HG03575 (cell line): ENCODE results near the gene PDF.

ENCODE experiments used
- ATAC-seq: cut with Tn5 transposase; IDR thresholded peaks from one replicate; pipeline ENCODE4 v1.9.1; 2021; ENCODE audit not compliant: unreplicated experiment, insufficient number of reproducible peaks, low FRiP score; ENCODE audit errors: extremely low read depth

Gene PDF

DNA sequence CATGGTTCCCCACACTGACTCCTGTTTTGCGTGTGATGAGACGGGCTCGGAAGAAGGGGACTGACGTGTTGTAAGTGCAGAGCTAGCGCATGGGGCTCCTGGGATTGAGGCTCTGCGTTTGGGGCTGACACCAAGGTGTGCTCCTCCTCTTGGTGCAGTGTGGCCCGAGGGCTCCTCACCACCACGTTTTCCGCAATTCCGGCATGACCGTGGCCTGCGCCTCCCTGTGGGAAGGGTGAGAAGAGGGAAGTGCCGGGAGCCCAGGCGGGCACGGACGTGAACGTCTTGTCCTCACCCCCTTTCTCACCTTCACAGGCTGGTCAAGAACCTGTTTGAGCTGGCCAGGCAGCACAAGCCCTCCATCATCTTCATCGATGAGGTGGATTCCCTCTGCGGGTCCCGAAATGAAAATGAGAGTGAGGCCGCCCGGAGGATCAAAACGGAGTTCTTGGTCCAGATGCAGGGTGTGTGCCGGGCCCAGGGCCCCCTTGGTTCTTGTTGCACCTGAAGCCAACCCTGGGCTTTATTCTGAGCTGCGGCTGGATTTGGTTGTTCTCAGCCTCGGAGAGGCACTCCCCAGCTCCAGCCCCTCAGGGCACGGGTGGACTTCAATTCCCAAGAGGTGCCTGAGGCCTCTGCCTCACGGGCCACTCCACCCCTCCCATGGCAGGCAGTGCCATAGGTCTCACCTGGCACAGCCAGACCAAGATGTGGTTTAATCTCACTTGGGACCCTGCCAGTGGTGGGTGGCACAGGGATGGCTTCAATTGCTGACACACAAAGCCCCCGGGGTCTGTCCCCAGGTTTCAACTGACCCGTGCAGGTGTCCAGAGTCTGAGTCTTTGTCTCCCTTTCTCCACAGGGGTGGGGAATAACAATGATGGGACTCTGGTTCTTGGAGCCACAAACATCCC lies 10.3 kb downstream of the PDF start:
- ATAC-seq = no peak

DNA sequence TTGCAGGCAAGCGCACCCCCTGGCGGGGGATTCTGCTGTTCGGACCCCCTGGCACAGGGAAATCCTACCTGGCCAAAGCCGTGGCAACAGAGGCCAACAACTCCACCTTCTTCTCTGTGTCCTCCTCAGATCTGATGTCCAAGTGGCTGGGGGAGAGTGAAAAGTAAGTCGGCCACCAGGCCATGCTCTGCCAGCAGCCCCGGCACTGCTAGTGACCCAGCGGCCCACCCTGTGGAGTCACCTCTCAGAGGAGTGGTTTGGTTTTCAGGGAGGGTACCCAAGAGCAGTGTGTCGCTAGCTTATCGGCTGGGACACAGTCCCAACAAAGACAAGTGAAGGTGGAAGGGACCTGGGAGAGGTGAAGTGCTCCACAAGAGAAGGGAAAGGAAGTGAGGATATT lies 11.0 kb downstream of the PDF start:
- ATAC-seq = no peak

DNA sequence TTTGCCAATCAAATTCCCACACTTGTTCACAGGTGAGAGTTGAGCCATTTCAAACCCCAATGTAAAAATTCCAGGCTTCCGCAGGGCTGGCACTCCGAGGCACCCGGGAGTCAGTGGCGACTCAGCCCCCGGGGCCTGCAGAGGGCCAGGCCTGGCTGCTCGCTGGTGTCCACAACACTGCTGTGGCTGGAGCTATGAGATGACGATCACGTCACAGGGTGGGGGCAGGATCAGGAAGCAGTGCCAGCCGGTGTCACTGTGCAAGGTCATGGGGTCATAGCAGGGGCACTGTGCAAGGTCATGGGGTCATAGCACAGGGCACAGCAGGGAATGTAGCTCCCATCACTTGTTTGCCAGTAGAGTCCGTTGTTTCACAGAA lies 11.5 kb downstream of the PDF start:
- no peak for ATAC-seq

DNA sequence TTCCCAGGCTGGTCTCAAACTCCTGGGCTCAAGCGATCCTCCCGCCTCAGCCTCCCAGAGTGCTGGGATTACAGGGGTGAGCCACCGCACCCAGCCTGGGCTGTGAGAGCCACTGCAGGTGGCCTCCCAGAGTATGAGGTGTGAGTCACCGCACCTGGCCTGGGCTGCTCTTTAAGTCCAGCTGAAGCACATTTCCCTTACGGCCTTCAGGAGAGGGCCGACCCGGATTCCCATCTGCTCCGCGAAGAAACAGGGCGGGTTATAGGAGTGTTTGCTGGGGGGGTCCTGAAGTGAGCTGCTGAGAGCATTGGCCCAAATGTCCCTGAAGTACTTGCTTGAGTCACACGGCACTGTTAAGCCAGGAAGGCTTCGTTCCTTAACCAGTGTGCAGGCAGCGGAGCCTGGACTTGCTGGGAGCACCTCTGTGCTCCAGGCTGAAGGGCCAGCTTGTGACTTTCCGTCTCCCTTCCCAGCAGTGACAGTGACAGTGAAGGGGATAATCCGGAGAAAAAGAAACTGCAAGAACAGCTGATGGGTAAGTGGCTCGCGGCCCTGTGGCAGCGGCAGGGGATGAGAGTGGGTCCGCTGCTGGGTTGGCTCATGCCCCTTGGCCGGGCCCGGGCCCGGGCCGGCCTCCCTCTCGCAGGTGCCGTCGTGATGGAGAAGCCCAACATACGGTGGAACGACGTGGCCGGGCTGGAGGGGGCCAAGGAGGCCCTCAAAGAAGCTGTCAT lies 12.0 kb downstream of the PDF start:
- no peak for ATAC-seq

DNA sequence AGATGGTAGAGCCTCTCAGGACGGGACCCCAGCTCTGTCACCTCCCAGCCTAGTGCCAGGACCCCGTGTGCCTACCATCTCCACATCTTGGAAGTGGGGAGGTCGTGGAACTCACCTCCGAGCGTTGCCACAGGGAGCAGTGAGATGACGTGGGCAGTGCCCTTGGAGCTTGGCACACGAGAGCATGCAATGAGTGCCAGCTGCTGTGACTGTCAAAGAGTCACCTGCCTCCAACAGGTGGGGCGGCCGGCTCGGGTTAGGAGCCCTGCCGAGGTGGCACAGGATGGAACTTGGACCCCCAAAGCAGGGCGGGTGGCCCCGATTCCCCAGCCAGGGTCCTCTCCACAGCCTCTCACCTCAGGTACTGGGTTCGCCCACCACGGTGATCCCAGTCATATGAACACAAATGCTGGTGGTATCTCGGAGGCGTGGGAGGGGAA lies 13.8 kb downstream of the PDF start:
- ATAC-seq = no peak

DNA sequence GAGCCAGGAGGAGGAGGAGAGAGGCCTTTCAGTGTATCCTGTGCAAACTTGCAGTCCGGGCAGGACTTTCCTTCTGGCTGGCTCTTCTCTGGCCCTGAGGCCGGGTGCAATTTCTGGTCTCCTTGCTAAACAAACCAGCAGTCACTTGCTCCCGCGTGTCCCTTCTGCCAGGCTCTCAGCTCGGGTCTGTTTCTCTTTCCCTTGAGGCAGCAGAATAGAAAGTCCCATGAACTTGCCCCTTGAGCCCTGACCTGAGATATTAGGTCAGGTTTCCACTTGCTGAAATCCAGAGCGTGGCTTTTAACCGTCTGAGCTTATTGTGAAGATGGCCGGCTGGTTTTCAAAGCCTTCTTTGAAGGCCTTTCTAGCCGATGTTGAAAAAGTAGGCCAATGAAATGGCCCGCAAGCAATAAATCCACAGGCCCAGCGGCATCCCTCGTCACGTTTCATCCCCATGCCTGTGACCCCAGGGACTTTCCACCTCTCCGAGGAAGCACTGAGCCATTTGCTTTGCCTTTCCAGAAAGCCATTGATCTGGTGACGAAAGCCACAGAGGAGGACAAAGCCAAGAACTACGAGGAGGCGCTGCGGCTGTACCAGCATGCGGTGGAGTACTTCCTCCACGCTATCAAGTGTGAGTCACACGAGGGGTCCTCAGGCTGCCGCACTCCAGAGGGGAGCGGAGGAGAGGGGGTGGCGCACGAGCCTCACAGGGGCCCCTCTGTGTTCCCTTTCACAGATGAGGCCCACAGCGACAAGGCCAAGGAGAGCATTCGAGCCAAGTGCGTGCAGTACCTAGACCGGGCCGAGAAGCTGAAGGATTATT lies 14.7 kb downstream of the PDF start:
- no peak for ATAC-seq

DNA sequence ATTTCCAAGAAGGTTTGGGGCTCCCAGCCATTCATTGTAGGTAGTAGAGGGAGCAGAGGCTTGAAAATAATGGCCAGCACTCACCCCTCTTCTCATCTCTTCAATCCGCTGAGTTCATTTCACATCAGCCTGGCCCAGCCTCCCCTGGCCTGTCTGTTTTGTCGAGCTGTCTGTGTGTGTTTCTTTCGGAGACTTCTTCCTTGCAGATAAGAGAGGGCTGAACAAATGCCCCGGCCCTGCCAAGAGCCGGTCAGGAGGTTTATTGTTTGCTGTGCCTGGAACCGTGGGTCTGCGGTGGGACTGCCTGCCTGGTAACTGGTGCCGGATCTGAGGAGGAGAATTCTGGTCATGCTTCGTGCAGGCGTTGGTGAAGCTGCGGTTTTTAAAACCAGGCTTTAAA lies 15.9 kb downstream of the PDF start:
- no peak for ATAC-seq

DNA sequence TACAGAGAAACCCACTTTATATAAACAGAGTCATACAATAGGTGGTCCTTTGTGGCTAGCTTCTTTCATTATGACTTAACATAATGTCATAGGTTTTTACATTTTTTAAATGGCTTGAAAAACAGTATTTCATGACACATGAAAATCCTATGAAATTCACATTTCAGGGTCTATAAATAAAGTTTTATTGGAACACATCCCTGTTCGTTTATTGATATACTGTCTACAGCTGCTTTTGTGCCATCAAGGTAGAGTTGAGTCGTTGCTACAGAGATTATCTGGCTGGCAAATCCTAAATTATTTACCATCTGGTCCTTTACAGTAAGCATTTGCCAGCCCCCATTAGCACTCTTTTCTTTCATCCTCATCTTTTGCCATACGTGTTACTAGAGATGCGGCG lies 16.9 kb downstream of the PDF start:
- ATAC-seq = no peak

DNA sequence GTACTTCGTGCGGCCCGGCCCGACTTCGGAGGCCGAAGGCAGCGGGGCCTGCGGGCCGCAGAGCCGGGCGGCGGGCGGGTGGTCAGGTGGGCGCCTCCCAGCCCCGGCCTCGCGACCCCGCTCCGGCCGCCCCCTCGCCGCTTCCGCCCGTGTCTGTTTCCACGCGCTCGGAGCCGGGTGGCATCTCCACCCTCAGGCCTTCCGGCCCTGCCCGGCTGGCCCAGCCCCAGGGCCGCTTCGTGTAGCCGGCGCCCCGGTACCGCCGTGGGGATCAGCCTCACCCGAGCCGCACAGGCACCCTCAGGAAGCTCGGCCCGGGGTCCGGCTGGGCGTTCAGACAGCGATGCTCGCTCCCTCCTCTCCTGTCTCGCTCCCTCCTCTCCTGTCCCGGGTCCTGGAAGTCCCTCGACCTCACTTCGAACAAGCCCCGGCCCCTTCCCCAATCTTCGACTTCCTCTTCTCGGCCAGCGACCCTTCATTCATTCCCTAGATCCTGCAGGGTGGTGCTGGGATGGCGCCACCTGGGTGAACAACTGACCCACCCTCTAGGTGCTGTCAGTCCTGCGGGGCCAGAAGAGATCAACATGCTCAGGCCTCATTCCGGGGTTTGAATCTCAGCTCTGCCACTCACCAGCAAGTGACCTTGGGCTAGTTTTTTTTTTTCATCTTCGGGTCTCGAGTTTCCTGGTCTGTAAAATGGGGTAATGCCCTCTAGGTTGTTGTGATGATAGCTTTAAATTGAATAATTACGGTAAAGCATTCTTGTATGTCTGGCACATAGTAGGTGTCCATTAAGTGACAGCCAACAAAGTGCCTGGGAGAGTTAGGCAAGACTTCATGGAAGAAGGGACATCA lies 18.6 kb downstream of the PDF start:
- peak; percentile 20 for ATAC-seq

DNA sequence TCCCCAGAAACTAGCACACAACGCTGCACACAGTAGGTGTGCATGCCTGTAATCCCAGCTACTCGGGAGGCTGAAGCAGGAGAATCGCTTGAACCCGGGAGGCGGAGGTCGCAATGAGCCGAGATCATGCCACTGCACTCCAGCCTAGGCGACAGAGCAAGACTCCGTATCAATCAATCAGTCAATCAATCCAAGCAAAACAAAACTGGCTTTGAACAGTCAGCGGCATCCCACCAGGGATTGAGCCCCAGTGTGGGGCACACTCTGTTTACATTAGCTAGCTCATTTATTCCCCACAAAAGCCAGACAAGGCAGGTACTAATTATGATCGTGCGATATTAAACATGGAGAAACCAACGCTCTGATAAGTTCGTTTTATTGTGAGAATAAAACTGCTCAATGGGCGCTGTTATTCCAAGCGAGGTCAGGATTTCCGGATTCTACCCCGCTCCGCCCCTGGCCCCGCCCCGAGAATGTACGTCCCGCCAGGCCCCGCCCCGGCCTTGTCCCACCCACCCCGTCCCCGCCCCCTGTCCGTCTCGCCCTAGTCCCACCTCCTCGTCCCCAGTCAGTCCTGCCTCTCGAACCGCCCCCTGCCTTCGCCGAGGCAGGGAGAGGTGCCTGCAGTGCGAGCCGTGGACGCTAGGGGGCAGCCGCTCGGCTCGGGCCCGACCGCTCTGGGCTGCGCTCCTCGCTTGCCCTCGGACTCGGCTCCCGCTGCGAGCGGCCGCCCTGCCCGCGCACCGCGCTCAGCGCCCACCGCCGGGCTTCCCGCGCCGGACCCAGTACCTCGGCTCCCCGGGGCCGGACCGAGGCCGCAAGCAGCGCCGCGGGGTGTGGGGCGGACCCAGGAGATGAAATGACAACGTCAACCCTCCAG lies 19.5 kb downstream of the PDF start, which contains the start of gene VPS4A:
TSS of gene VPS4A (plus strand) at position 698 of the 880 bp plus-strand sequence. CDS start at position 860, 162 bp downstream.
- peak; percentile 46 for ATAC-seq

DNA sequence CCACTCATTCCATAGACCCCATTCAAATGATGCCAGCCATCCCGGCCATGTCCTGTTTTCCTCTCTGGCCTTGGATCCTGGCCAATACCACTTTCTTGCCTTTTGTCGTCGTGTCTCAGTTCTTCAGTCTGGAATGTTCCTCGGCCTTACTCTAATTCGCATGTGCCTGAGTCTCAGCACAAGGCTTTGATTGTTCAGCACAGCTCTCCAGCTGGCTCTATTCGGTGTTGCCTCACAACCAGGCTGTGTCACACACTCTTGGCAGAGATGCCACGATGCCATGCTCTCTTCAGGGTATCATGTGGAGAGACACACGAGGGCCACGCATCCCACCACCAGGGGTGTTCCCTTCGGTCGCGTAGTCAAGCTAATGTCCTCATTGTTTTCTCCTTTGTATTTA lies 21.1 kb downstream of the PDF start:
- ATAC-seq = no peak

DNA sequence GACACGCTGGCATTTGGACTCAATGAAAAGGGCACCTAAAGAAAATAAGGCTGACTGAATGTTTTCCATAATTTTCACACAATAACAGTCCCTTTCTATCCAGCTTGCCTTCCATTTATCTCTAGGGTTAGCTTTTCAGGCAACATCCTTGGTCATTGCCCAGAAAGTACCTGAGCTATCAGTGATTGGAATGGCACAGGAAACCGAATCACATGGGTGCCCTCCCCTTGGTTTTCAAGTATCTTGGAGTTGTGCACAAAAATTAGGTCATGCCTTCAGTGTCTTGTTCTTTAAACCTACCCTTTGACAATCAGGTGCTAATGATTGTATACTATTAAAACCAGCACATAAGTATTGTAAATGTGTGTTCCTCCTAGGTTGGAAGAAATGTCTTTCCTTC lies 22.5 kb downstream of the PDF start:
- no peak for ATAC-seq

DNA sequence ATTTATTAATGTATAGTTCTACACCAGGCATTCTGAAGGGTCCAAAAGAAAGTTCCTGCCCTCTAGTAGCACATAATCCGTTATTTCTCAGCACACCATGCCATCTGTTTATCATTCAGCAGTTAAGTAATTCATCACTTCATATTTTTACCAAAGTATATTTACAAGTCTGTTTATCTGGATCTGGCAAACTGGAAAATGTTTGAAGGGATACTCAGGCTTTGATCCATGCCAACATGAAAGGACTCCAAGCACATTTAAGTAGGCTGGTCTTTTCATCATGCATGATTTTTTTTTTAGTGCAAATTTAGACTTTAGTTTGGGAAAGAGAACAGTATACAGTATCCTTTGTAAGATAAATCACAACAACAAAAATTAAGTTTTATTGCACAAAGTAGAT lies 23.3 kb downstream of the PDF start:
- ATAC-seq = no peak

DNA sequence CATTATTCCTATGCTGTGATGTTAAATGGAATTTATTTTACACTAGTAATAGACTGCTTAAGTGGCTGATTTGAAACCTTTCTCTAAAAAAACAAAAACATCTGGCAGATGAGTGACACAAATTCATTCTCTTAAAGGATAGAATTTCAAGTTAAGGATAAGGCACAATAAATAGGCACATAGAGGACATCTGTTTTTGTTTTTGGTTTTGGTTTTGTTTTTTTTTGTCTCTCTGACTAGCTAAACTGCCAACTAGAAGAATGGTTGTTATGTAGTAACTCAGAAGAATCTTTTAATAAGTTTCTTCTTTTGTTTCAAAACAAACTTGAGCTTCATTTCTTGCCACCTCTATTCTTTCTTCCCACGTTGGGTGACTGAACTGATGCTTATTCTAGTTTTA lies 24.4 kb downstream of the PDF start:
- ATAC-seq = no peak

DNA sequence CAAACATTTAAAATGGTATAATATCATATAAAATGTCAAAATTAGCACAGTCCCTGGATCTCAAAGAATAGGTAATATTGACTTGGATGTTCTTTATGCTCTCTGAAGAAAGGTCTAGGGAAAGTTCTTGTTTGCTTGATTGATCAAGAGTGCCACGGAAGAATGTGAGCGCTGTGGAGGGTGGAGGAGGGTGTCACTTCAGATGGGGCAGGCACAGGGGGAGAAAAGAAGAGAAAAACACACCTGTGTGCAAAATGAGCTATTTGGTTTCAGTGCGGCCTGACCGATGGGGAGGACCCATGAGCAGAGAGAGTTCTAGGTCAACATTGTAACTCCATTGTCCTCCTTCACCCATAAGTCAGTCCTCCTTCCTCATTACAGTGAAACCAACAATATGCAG lies 28.1 kb downstream of the PDF start:
- no peak for ATAC-seq

DNA sequence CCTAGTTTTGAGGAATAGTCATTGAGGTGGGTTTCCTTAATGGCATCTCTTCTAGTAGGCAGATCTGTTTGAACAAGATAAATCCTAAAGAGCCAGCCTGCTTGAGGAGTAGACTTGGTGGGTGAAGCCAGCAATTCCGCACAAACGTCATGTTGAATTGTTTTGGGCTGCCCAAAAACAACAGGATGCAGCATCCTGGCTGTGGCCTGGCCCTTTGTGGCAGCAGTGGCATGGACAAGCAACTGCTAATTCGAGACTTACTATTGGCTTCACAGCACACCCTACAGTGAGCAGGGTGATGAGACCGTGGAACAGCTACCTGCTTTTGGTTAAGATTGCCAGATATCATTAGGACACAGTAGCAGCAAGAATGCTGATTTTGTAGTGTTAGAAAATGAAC lies 28.5 kb downstream of the PDF start:
- no peak for ATAC-seq

DNA sequence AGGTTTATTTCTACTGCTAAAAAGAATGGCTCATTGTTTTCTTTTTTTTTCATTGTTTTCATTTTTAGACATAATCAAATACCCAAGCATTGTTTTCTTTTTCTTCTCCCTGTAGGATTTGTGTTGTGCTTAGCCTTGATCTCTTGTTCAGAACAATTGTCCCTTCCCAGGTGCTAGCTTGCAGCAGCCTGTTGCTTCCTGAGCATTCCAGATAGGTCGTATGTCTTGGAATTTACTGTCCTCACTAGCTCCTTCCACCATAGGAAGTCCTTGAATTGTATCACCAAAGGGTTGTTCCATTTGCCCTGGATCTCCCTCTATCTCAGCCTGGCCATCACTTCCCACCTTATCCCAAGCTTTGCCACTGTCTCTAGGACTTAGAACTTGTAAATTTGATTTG lies 29.2 kb downstream of the PDF start:
- no peak for ATAC-seq

DNA sequence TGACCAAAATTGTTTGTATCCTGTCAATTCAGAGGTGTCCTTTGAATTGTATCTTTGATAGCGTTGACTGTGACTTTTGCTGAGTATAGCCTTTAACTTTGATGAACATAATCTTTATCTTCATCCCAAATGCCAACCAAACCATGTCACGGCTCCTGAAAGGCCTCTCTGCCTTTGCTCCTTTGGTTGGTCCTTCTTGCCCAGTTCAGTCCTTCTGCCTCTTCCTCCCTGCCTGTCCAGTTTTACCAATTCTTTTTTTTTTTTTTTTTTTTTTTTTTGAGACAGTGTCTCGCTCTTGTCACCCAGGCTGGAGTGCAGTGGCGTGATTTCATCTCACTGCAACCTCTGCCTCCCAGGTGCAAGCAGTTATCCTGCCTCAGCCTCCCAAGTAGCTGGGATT lies 32.1 kb downstream of the PDF start:
- ATAC-seq = no peak
